IMR-90 (cell line): Measurements from ENCODE around the gene PLCB2. TPM values are rescaled to one million over a fixed set of nuclear protein-coding genes. Genes with fewer than 3 reads are reported as not detected.
A peak's percentile ranks its signal among the peaks of the same experiment; 100 is the strongest.

ENCODE experiments used
- ATAC-seq: fragments of 200-7000 bp; cut with Tn5 transposase; 2 replicates; pipeline ENCODE4 v1.9.1; 2020; ENCODE audit warnings: low read depth, mild to moderate bottlenecking, moderate library complexity
- BruUV-seq: library from RNA; stranded (reverse); fragments of 400-500 nt; replicated peaks from 2 replicates; lab custom pipeline; 2021; lab: Mats Ljungman, UMichigan
- CTCF ChIA-PET: fragments of 300-600 bp; formaldehyde crosslinking; extraction: SDS; loops from one replicate; lab custom pipeline; 2021; ENCODE audit warnings: antibody characterized with exemption; lab: Yijun Ruan, JAX
- POLR2A ChIA-PET: fragments of 300-600 bp; sonication (Branson Sonifier 250); formaldehyde crosslinking; loops from one replicate; lab custom pipeline; 2022; ENCODE audit warnings: antibody characterized with exemption; ENCODE audit not compliant: unreplicated experiment; lab: Charles Lee
- DNase-seq: peaks from one replicate; pipeline ENCODE4 v3.0.0; 2013
- H2AFZ ChIP-seq: replicated peaks from 2 replicates; pipeline ENCODE3; 2013; ENCODE audit warnings: low read length, mild to moderate bottlenecking; ENCODE audit not compliant: poor library complexity
- H2AK5ac ChIP-seq: 2 replicates; pipeline ENCODE4 v1.6.1; 2013; ENCODE audit warnings: low read depth, low read length, inconsistent platforms
- H2AK9ac ChIP-seq: replicated peaks from 2 replicates; pipeline ENCODE3; 2013; ENCODE audit warnings: mild to moderate bottlenecking, low read depth, low read length, moderate library complexity; ENCODE audit not compliant: poor library complexity
- H2BK120ac ChIP-seq: 2 replicates; pipeline ENCODE4 v1.6.1; 2013; ENCODE audit warnings: low read depth, low read length, inconsistent platforms
- H2BK15ac ChIP-seq: 3 replicates; pipeline ENCODE4 v1.6.1; 2013; ENCODE audit warnings: low read depth, low read length, inconsistent platforms
- H2BK20ac ChIP-seq: 2 replicates; pipeline ENCODE4 v1.6.1; 2013; ENCODE audit warnings: low read depth, mild to moderate bottlenecking, inconsistent platforms, low read length, moderate library complexity
- H2BK5ac ChIP-seq: 2 replicates; pipeline ENCODE4 v1.6.1; 2013; ENCODE audit warnings: mild to moderate bottlenecking, low read depth, low read length, inconsistent platforms; ENCODE audit not compliant: poor library complexity, severe bottlenecking
- H3K14ac ChIP-seq: replicated peaks from 2 replicates; pipeline ENCODE4 v1.6.1; 2013; ENCODE audit warnings: low read depth, low read length, inconsistent platforms
- H3K18ac ChIP-seq: 2 replicates; pipeline ENCODE4 v1.6.1; 2013; ENCODE audit warnings: low read depth, low read length, control low read depth
- H3K23ac ChIP-seq: 2 replicates; pipeline ENCODE4 v1.6.1; 2013; ENCODE audit warnings: low read depth, low read length, inconsistent platforms
- H3K27ac ChIP-seq: 2 replicates; pipeline ENCODE4 v1.5.1; 2013; ENCODE audit warnings: mild to moderate bottlenecking, control low read depth, low read length; ENCODE audit not compliant: insufficient read depth
- H3K27me3 ChIP-seq: 2 replicates; pipeline ENCODE4 v1.6.1; 2013; ENCODE audit warnings: low read length; ENCODE audit not compliant: control insufficient read depth, insufficient read depth
- H3K36me3 ChIP-seq: 2 replicates; pipeline ENCODE4 v1.6.1; 2013; ENCODE audit warnings: low read length, mixed read lengths; ENCODE audit not compliant: control insufficient read depth, insufficient read depth
- H3K4ac ChIP-seq: 2 replicates; pipeline ENCODE4 v1.6.1; 2013; ENCODE audit warnings: low read depth, low read length, inconsistent platforms
- H3K4me1 ChIP-seq: 2 replicates; pipeline ENCODE4 v1.6.1; 2013; ENCODE audit warnings: low read length, mixed read lengths; ENCODE audit not compliant: control insufficient read depth, insufficient read depth
- H3K4me2 ChIP-seq: 2 replicates; pipeline ENCODE4 v1.6.1; 2013; ENCODE audit warnings: low read depth, mild to moderate bottlenecking, control low read depth, low read length, moderate library complexity
- H3K4me3 ChIP-seq: 2 replicates; pipeline ENCODE4 v1.5.1; 2013; ENCODE audit warnings: low read depth, mild to moderate bottlenecking, control low read depth, low read length, moderate library complexity; ENCODE audit not compliant: insufficient read depth
- H3K56ac ChIP-seq: 2 replicates; pipeline ENCODE4 v1.6.1; 2013; ENCODE audit warnings: low read length, inconsistent platforms; ENCODE audit not compliant: insufficient read depth; ENCODE audit errors: extremely low read depth
- H3K79me1 ChIP-seq, 2 experiments: 2 replicates each; pipeline ENCODE4 v1.6.1; 2013; ENCODE audit warnings: low read length in 2 of 2, inconsistent platforms in 1 of 2, low read depth in 1 of 2
- H3K9ac ChIP-seq: 2 replicates; pipeline ENCODE4 v1.6.1; 2013; ENCODE audit warnings: low read depth, low read length, control low read depth
- H3K9me1 ChIP-seq: 2 replicates; pipeline ENCODE4 v1.6.1; 2013; ENCODE audit warnings: low read length, inconsistent platforms; ENCODE audit not compliant: insufficient read depth
- H3K9me3 ChIP-seq: 2 replicates; pipeline ENCODE4 v1.6.1; 2013; ENCODE audit warnings: low read length; ENCODE audit not compliant: control insufficient read depth, insufficient read depth
- H4K20me1 ChIP-seq: 2 replicates; pipeline ENCODE4 v1.6.1; 2013; ENCODE audit warnings: low read length, inconsistent platforms; ENCODE audit not compliant: insufficient read depth
- H4K5ac ChIP-seq: 2 replicates; pipeline ENCODE4 v1.6.1; 2013; ENCODE audit warnings: mild to moderate bottlenecking, low read depth, low read length, control low read depth
- H4K8ac ChIP-seq, 2 experiments: 2 replicates each; pipeline ENCODE4 v1.6.1; 2013; ENCODE audit warnings: low read depth in 2 of 2, low read length in 2 of 2, control low read depth in 1 of 2, inconsistent platforms in 1 of 2
- H4K91ac ChIP-seq: 2 replicates; pipeline ENCODE4 v1.6.1; 2013; ENCODE audit warnings: low read depth, low read length, inconsistent platforms; ENCODE audit not compliant: insufficient read depth
- BHLHE40 ChIP-seq: fragments of 150-350 bp; IDR thresholded peaks from 2 replicates; pipeline ENCODE4 v1.6.1; 2016; ENCODE audit warnings: mild to moderate bottlenecking, low read depth, low read length
- CEBPB ChIP-seq: IDR thresholded peaks from 2 replicates; pipeline ENCODE4 v1.6.1; 2012; ENCODE audit warnings: low read depth, low read length, improper control_type of control experiment
- CHD1 ChIP-seq: IDR thresholded peaks from 2 replicates; pipeline ENCODE4 v1.6.1; 2012; ENCODE audit warnings: low read depth, low read length, improper control_type of control experiment
- CTCF ChIP-seq: conservative IDR thresholded peaks from 2 replicates; pipeline ENCODE4 v1.5.1; 2012; ENCODE audit warnings: mild to moderate bottlenecking, low read depth, low read length, improper control_type of control experiment
- FOS ChIP-seq: fragments of 150-350 bp; IDR thresholded peaks from 2 replicates; pipeline ENCODE4 v1.6.1; 2016; ENCODE audit warnings: low read depth, low read length
- MAFK ChIP-seq: IDR thresholded peaks from 2 replicates; pipeline ENCODE4 v1.6.1; 2012; ENCODE audit warnings: low read depth, low read length, improper control_type of control experiment
- MAZ ChIP-seq: IDR thresholded peaks from 2 replicates; pipeline ENCODE4 v1.6.1; 2012; ENCODE audit warnings: low read depth, mild to moderate bottlenecking, low read length, improper control_type of control experiment, moderate library complexity, borderline replicate concordance
- MXI1 ChIP-seq: IDR thresholded peaks from 2 replicates; pipeline ENCODE4 v1.6.1; 2012; ENCODE audit warnings: low read depth, mild to moderate bottlenecking, low read length, moderate library complexity, borderline replicate concordance
- NFE2L2 ChIP-seq: fragments of 150-350 bp; IDR thresholded peaks from 2 replicates; pipeline ENCODE4 v1.6.1; 2016; ENCODE audit warnings: low read depth, mild to moderate bottlenecking, low read length
- POLR2A ChIP-seq: IDR thresholded peaks from 2 replicates; pipeline ENCODE4 v1.6.1; 2012; ENCODE audit warnings: mild to moderate bottlenecking, low read depth, low read length
- RAD21 ChIP-seq: IDR thresholded peaks from 2 replicates; pipeline ENCODE4 v1.6.1; 2012; ENCODE audit warnings: low read length, improper control_type of control experiment
- RCOR1 ChIP-seq: IDR thresholded peaks from 2 replicates; pipeline ENCODE4 v1.6.1; 2012; ENCODE audit warnings: mild to moderate bottlenecking, low read length, improper control_type of control experiment; ENCODE audit not compliant: insufficient replicate concordance
- RFX5 ChIP-seq: IDR thresholded peaks from 2 replicates; pipeline ENCODE4 v1.8.0; 2012; ENCODE audit warnings: low read depth, mild to moderate bottlenecking, low read length, moderate library complexity
- SMC3 ChIP-seq: fragments of 150-350 bp; IDR thresholded peaks from 2 replicates; pipeline ENCODE4 v1.6.1; 2016; ENCODE audit warnings: low read depth, mild to moderate bottlenecking, antibody characterized with exemption, low read length, moderate library complexity
- USF2 ChIP-seq: fragments of 150-350 bp; IDR thresholded peaks from 2 replicates; pipeline ENCODE4 v1.6.1; 2017; ENCODE audit warnings: mild to moderate bottlenecking, antibody characterized with exemption, low read length, low read depth
- WGBS, 2 experiments: methylation state at CpG; one replicate each; pipeline versions ENCODE4 v1.1.5 to v1.1.7; 2013; ENCODE audit warnings: missing lambda C conversion rate in 2 of 2; ENCODE audit not compliant: insufficient read length in 1 of 2; ENCODE audit errors: extremely low coverage in 2 of 2; 5-methylcytosine and 5-hydroxymethylcytosine counted together
- dilution Hi-C: fragments of 300-500 bp; cut with HindIII; formaldehyde crosslinking; loops from one replicate; pipeline ENCODE4 v1.14.3; 2018; ENCODE audit warnings: low sequenced_read_pairs; ENCODE audit not compliant: unreplicated experiment
- in situ Hi-C: fragments of 300-500 bp; cut with MboI; formaldehyde crosslinking; loops from 3 replicates; pipeline ENCODE4 v1.14.3; 2019; ENCODE audit warnings: low sequenced_read_pairs, inconsistent platforms, mixed read lengths
- intact Hi-C: fragments of 100-400 bp; cut with micrococcal nuclease; formaldehyde crosslinking; loops from 2 replicates; pipeline ENCODE4 v1.10.0; 2022
- polyA plus RNA-seq, 3 experiments: library from polyadenylated mRNA; depleted of rRNA; stranded (reverse); fragments of >200 nt; gene quantifications; 2 replicates each; pipeline ENCODE4 v1.2.3, GENCODE V29; 2012; ENCODE audit warnings: low replicate concordance in 1 of 3
- total RNA-seq: library from RNA; depleted of rRNA; stranded (reverse); fragments of >200 nt; gene quantifications from 2 replicates; pipeline ENCODE4 v1.2.3, GENCODE V29; 2012

PLCB2 gene
- total and polyA plus RNA-seq, 2 of the 4 experiments (the other 2 are of a cell fraction), result 0.18 to 1.4 TPM

GRCh38 chr15:40329804-40330203, 22.1 kb upstream of the PLCB2 start:
- H4K8ac ChIP-seq, result peak overlapping the region in 1 of 2 experiments; percentile 41; a peak in 1 of 4 replicates
- H3K18ac ChIP-seq, result 0 out of 2 replicates have a peak overlapping the region, but pooled peaks have one; percentile 6
- BruUV-seq, result no TSS peak
- DNase-seq, result no peak
- H2BK120ac ChIP-seq, result peak overlapping the region; percentile 63; the same call in 1 of the 2 replicates
- no peak overlapping the region for H3K4me3 ChIP-seq
- H4K91ac ChIP-seq, result peak overlapping the region; percentile 38
- H3K9ac ChIP-seq, result 0 out of 2 replicates have a peak overlapping the region, but pooled peaks have one; percentile 2
- no peak overlapping the region for H3K56ac ChIP-seq
- ChIA-PET POLR2A (interaction anchor here (1.2 kb wide), 2 partner anchors 9 to 11 kb away, joined by 3 to 4 read pairs; partner anchors contain the start of gene CCDC9B), CTCF (interaction anchor here (1.8 kb wide), 1 partner anchor 14 kb away, joined by 4 read pairs; no protein-coding TSS in a partner anchor)
- peak overlapping the region; percentile 28; the same call in 1 of the 3 replicates for H2BK15ac ChIP-seq
- no peaks in the 10 kb centered on the region for H3K9me3 ChIP-seq
- H3K36me3 ChIP-seq, result peaks cover 2% of the 10 kb centered on the region
- H2BK20ac ChIP-seq, result peak overlapping the region; percentile 32; the same call in 1 of the 2 replicates
- peak overlapping the region; percentile 57 for H3K14ac ChIP-seq
- H4K5ac ChIP-seq, result peak overlapping the region; percentile 33
- H3K4me1 ChIP-seq, result peaks cover 55% of the 10 kb centered on the region
- in situ Hi-C loops (no loop called here), intact Hi-C loops (no loop called here), dilution Hi-C loops (no loop called here)
- no peak overlapping the region for H2AFZ ChIP-seq
- no peak for ATAC-seq
- peak overlapping the region; percentile 74 for H2BK5ac ChIP-seq
- H3K27ac ChIP-seq, result peak overlapping the region; percentile 12; the same call in 1 of the 2 replicates
- H2AK9ac ChIP-seq, result no peak overlapping the region
- peaks cover 40% of the 10 kb centered on the region for H3K9me1 ChIP-seq
- H4K20me1 ChIP-seq, result peaks cover 10% of the 10 kb centered on the region; the same call in 1 of the 2 replicates
- no peaks in the 10 kb centered on the region for H3K27me3 ChIP-seq
- H3K4me2 ChIP-seq, result no peak overlapping the region
- H2AK5ac ChIP-seq, result peak overlapping the region; percentile 65; the same call in 1 of the 2 replicates
- peak overlapping the region; percentile 86 for H3K4ac ChIP-seq
- H3K79me1 ChIP-seq, result peaks cover 33 to 85% of the 10 kb centered on the region in 2 experiments
- peak overlapping the region; percentile 63; the same call in 1 of the 2 replicates for H3K23ac ChIP-seq
- 65% methylated on average over 4 of the region's 7 CpGs; no CpG with 5 or more reads in 1 of the 2 experiments for WGBS, 2 experiments
- no peak for TF ChIP-seq MXI1
- no peak for TF ChIP-seq CHD1
- TF ChIP-seq MAZ, result no peak
- no peak for TF ChIP-seq CTCF
- no peak for TF ChIP-seq FOS
- TF ChIP-seq POLR2A, result no peak
- TF ChIP-seq RFX5, result no peak
- TF ChIP-seq USF2, result no peak
- TF ChIP-seq BHLHE40, result no peak
- TF ChIP-seq NFE2L2, result no peak
- TF ChIP-seq SMC3, result no peak
- no peak for TF ChIP-seq RAD21
- no peak for TF ChIP-seq RCOR1
- TF ChIP-seq MAFK, result no peak
- TF ChIP-seq CEBPB, result no peak
